Measurements from ENCODE around the gene SPATA12. TPM values are rescaled to one million over a fixed set of nuclear protein-coding genes. Genes with fewer than 3 reads are reported as not detected.

SPATA12 gene
- total RNA-seq, 1 experiment from 2014 or later: 0.47 TPM

GRCh38 chr3:57068437-57069089, 8.1 kb downstream of the SPATA12 start:
- Histone ChIP-seq H3K9ac (ENCODE audit: low read length) (peak overlapping the region; percentile 7; the same call in 1 of the 2 replicates), H2AFZ (ENCODE audit: low read length) (peak overlapping the region; percentile 54), H3K36me3 (ENCODE audit: low read depth, low read length) (no peaks in the 10 kb centered on the region), H3K9me2 (replicated peaks; ENCODE audit: low read length) (no peaks in the 10 kb centered on the region), H3K79me2 (ENCODE audit: low read length) (peaks cover 12% of the 10 kb centered on the region), H3K9me3 (ENCODE audit: low read length) (no peaks in the 10 kb centered on the region), H3K27ac (ENCODE audit: low read length) (peak overlapping the region; percentile 74), H3F3A (ENCODE audit: low read length, unreplicated experiment) (no peaks in the 10 kb centered on the region), H3K4me2 (ENCODE audit: low read length) (peak overlapping the region; percentile 74), H3K4me3 (ENCODE audit: low read length) (peak overlapping the region; percentile 41), H3K27me3 (ENCODE audit: low read length) (no peaks in the 10 kb centered on the region), H4K20me1 (ENCODE audit: low read length) (no peaks in the 10 kb centered on the region), H3K4me1 (ENCODE audit: insufficient read depth, low read length) (peaks cover 25% of the 10 kb centered on the region)
- ATAC-seq: peak; percentile 94
- ChIA-PET CTCF (interaction anchor here (1.2 kb wide), 1 partner anchor 73 kb away, joined by 8 read pairs; no protein-coding TSS in a partner anchor), POLR2A (ENCODE audit: unreplicated experiment) (interaction anchor here (0.6 to 0.7 kb wide), 3 partner anchors 26 to 231 kb away, joined by 3 to 7 read pairs (median 4); no protein-coding TSS in a partner anchor)
- no TSS peak for BruUV-seq (replicated peaks)
- TF ChIP-seq CTCF (conservative IDR thresholded peaks at IDR 0.05; ENCODE audit: low read depth, low read length) (no peak), EZH2phosphoT487 (IDR thresholded peaks at IDR 0.05; ENCODE audit: borderline replicate concordance, low read length) (no peak), EZH2 (IDR thresholded peaks at IDR 0.05; ENCODE audit: low read length, unreplicated experiment) (no peak)
- peak; percentile 81 for DNase-seq
- intact Hi-C loops (cut with micrococcal nuclease): loop anchor here (2.0 to 10.0 kb wide), 2 partner anchors 74 to 374 kb away; no protein-coding TSS in a partner anchor

- no peaks in the 10 kb centered on the region for H3F3A ChIP-seq (ENCODE audit: low read length, unreplicated experiment)
- peaks cover 11% of the 10 kb centered on the region for H3K79me2 ChIP-seq (ENCODE audit: low read length)
- DNase-seq (no peak), ATAC-seq (no peak)
- H3K4me2 ChIP-seq (ENCODE audit: low read length): no peak overlapping the region
- intact Hi-C loops (cut with micrococcal nuclease): loop anchor here (2.0 to 10.0 kb wide), 2 partner anchors 75 to 375 kb away; no protein-coding TSS in a partner anchor
- POLR2A ChIA-PET (ENCODE audit: unreplicated experiment): no interaction called here
- H3K4me3 ChIP-seq (ENCODE audit: low read length): no peak overlapping the region
- no peak overlapping the region for H3K9ac ChIP-seq (ENCODE audit: low read length)
- H3K9me2 ChIP-seq (replicated peaks; ENCODE audit: low read length): no peaks in the 10 kb centered on the region
- no peaks in the 10 kb centered on the region for H3K36me3 ChIP-seq (ENCODE audit: low read depth, low read length)
- peaks cover 25% of the 10 kb centered on the region for H3K4me1 ChIP-seq (ENCODE audit: insufficient read depth, low read length)
- H3K27ac ChIP-seq (ENCODE audit: low read length): no peak overlapping the region
- H3K27me3 ChIP-seq (ENCODE audit: low read length): no peaks in the 10 kb centered on the region
- no peaks in the 10 kb centered on the region for H3K9me3 ChIP-seq (ENCODE audit: low read length)
- H4K20me1 ChIP-seq (ENCODE audit: low read length): no peaks in the 10 kb centered on the region
- no peak for TF ChIP-seq EZH2 (IDR thresholded peaks at IDR 0.05; ENCODE audit: low read length, unreplicated experiment)
- TF ChIP-seq EZH2phosphoT487 (IDR thresholded peaks at IDR 0.05; ENCODE audit: borderline replicate concordance, low read length): no peak
- no peak for TF ChIP-seq CTCF (conservative IDR thresholded peaks at IDR 0.05; ENCODE audit: low read depth, low read length)
- CTCF ChIA-PET: interaction anchor here (0.6 to 1.2 kb wide), 2 partner anchors 74 to 529 kb away, joined by 3 to 8 read pairs; no protein-coding TSS in a partner anchor
- no TSS peak for BruUV-seq (replicated peaks)
- H2AFZ ChIP-seq (ENCODE audit: low read length): no peak overlapping the region
Measured at GRCh38 chr3:57069503-57069902, 9.0 kb downstream of the SPATA12 start.

- H3K4me2 ChIP-seq (ENCODE audit: low read length): no peak overlapping the region
- H3K9ac ChIP-seq (ENCODE audit: low read length): no peak overlapping the region
- H3K27ac ChIP-seq (ENCODE audit: low read length): no peak overlapping the region
- no peak for ATAC-seq
- H3K79me2 ChIP-seq (ENCODE audit: low read length): peaks cover 10% of the 10 kb centered on the region
- CTCF ChIA-PET: no interaction called here
- no peak for DNase-seq
- POLR2A ChIA-PET (ENCODE audit: unreplicated experiment): no interaction called here
- H3K9me3 ChIP-seq (ENCODE audit: low read length): no peaks in the 10 kb centered on the region
- H3K4me1 ChIP-seq (ENCODE audit: insufficient read depth, low read length): peaks cover 8% of the 10 kb centered on the region
- intact Hi-C loops (cut with micrococcal nuclease): no loop called here
- TF ChIP-seq CTCF (conservative IDR thresholded peaks at IDR 0.05; ENCODE audit: low read depth, low read length): no peak
- no peak for TF ChIP-seq EZH2 (IDR thresholded peaks at IDR 0.05; ENCODE audit: low read length, unreplicated experiment)
- no peak for TF ChIP-seq EZH2phosphoT487 (IDR thresholded peaks at IDR 0.05; ENCODE audit: borderline replicate concordance, low read length)
- H3F3A ChIP-seq (ENCODE audit: low read length, unreplicated experiment): no peaks in the 10 kb centered on the region
- no peaks in the 10 kb centered on the region; the same call in none of the 2 replicates for H3K36me3 ChIP-seq (ENCODE audit: low read depth, low read length)
- no TSS peak for BruUV-seq (replicated peaks)
- H3K27me3 ChIP-seq (ENCODE audit: low read length): no peaks in the 10 kb centered on the region
- H3K9me2 ChIP-seq (replicated peaks; ENCODE audit: low read length): no peaks in the 10 kb centered on the region
- H4K20me1 ChIP-seq (ENCODE audit: low read length): no peaks in the 10 kb centered on the region
- H3K4me3 ChIP-seq (ENCODE audit: low read length): no peak overlapping the region
- H2AFZ ChIP-seq (ENCODE audit: low read length): no peak overlapping the region
Measured at GRCh38 chr3:57073628-57074027, 13.2 kb downstream of the SPATA12 start.
